H1 (cell line): Measurements from ENCODE around the gene WDFY3. TPM values are rescaled to one million over a fixed set of nuclear protein-coding genes. Genes with fewer than 3 reads are reported as not detected.

ENCODE experiments used
- CHD2 ChIP-seq: IDR thresholded peaks from 2 replicates; pipeline ENCODE4 v1.6.1; 2012; ENCODE audit warnings: low read length, improper control_type of control experiment
- GTF2F1 ChIP-seq: IDR thresholded peaks from 2 replicates; pipeline ENCODE4 v1.6.1; 2012; ENCODE audit warnings: low read depth, low read length, improper control_type of control experiment, borderline replicate concordance
- RAD21 ChIP-seq, 2 experiments: IDR thresholded peaks in 1 of 2; conservative IDR thresholded peaks in 1 of 2; 2 replicates each; pipeline ENCODE4 v1.6.1; 2011; ENCODE audit warnings: low read depth in 2 of 2, low read length in 2 of 2, improper control_type of control experiment in 1 of 2, inconsistent platforms in 1 of 2, mild to moderate bottlenecking in 1 of 2, moderate library complexity in 1 of 2
- polyA plus RNA-seq, 7 experiments: library from polyadenylated mRNA; depleted of rRNA in 3 of 7; stranded (reverse) in 5 of 7; unstranded in 2 of 7; fragments of >200 nt in 5 of 7; fragments of 200-250 nt in 2 of 7; gene quantifications; 1 replicate in 5 of 7; 2 replicates in 1 of 7; 4 replicates in 1 of 7; pipeline versions ENCODE4 v1.2.1 to v1.2.3, GENCODE V29; 2011 to 2013; ENCODE audit warnings: missing spikeins in 2 of 7, mixed read lengths in 2 of 7
- total RNA-seq: library from RNA; stranded (reverse); fragmentation: NEBNext Ultra II Directional; extraction: Animal tissue kit (Norgen Biotek cat#: 25700); gene quantifications from 2 replicates; pipeline ENCODE4 v1.2.1, GENCODE V29; 2021
- TF ChIP-seq, protein P1 (sequence below): fragments of 300-600 bp; sonication (generic); IDR thresholded peaks from 2 replicates; pipeline ENCODE4 v1.7.1; 2012; ENCODE audit warnings: low read length, moderate library complexity, mild to moderate bottlenecking, inconsistent platforms; ENCODE audit not compliant: insufficient replicate concordance

The WDFY3 gene
- total and polyA plus RNA-seq, 2 of the 8 experiments (the other 6 are each of a cell fraction or from before 2014, with no cell fraction given) = 25.6 to 62.4 TPM

- TF ChIP-seq, protein P1, sequence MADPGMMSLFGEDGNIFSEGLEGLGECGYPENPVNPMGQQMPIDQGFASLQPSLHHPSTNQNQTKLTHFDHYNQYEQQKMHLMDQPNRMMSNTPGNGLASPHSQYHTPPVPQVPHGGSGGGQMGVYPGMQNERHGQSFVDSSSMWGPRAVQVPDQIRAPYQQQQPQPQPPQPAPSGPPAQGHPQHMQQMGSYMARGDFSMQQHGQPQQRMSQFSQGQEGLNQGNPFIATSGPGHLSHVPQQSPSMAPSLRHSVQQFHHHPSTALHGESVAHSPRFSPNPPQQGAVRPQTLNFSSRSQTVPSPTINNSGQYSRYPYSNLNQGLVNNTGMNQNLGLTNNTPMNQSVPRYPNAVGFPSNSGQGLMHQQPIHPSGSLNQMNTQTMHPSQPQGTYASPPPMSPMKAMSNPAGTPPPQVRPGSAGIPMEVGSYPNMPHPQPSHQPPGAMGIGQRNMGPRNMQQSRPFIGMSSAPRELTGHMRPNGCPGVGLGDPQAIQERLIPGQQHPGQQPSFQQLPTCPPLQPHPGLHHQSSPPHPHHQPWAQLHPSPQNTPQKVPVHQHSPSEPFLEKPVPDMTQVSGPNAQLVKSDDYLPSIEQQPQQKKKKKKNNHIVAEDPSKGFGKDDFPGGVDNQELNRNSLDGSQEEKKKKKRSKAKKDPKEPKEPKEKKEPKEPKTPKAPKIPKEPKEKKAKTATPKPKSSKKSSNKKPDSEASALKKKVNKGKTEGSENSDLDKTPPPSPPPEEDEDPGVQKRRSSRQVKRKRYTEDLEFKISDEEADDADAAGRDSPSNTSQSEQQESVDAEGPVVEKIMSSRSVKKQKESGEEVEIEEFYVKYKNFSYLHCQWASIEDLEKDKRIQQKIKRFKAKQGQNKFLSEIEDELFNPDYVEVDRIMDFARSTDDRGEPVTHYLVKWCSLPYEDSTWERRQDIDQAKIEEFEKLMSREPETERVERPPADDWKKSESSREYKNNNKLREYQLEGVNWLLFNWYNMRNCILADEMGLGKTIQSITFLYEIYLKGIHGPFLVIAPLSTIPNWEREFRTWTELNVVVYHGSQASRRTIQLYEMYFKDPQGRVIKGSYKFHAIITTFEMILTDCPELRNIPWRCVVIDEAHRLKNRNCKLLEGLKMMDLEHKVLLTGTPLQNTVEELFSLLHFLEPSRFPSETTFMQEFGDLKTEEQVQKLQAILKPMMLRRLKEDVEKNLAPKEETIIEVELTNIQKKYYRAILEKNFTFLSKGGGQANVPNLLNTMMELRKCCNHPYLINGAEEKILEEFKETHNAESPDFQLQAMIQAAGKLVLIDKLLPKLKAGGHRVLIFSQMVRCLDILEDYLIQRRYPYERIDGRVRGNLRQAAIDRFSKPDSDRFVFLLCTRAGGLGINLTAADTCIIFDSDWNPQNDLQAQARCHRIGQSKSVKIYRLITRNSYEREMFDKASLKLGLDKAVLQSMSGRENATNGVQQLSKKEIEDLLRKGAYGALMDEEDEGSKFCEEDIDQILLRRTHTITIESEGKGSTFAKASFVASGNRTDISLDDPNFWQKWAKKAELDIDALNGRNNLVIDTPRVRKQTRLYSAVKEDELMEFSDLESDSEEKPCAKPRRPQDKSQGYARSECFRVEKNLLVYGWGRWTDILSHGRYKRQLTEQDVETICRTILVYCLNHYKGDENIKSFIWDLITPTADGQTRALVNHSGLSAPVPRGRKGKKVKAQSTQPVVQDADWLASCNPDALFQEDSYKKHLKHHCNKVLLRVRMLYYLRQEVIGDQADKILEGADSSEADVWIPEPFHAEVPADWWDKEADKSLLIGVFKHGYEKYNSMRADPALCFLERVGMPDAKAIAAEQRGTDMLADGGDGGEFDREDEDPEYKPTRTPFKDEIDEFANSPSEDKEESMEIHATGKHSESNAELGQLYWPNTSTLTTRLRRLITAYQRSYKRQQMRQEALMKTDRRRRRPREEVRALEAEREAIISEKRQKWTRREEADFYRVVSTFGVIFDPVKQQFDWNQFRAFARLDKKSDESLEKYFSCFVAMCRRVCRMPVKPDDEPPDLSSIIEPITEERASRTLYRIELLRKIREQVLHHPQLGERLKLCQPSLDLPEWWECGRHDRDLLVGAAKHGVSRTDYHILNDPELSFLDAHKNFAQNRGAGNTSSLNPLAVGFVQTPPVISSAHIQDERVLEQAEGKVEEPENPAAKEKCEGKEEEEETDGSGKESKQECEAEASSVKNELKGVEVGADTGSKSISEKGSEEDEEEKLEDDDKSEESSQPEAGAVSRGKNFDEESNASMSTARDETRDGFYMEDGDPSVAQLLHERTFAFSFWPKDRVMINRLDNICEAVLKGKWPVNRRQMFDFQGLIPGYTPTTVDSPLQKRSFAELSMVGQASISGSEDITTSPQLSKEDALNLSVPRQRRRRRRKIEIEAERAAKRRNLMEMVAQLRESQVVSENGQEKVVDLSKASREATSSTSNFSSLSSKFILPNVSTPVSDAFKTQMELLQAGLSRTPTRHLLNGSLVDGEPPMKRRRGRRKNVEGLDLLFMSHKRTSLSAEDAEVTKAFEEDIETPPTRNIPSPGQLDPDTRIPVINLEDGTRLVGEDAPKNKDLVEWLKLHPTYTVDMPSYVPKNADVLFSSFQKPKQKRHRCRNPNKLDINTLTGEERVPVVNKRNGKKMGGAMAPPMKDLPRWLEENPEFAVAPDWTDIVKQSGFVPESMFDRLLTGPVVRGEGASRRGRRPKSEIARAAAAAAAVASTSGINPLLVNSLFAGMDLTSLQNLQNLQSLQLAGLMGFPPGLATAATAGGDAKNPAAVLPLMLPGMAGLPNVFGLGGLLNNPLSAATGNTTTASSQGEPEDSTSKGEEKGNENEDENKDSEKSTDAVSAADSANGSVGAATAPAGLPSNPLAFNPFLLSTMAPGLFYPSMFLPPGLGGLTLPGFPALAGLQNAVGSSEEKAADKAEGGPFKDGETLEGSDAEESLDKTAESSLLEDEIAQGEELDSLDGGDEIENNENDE = no peak
- TF ChIP-seq GTF2F1 (no peak), RAD21 (IDR thresholded peaks at IDR 0.05 in 1 of 2, conservative IDR thresholded peaks at IDR 0.05 in 1 of 2; ENCODE audit: low read depth in 2 of 2, low read length in 2 of 2) (no peak), CHD2 (no peak)
These were observed 71.9 kb downstream of the WDFY3 start (continued) for GRCh38 chr4:84894621-84895020.
